GM15510 (cell line): ENCODE data around the gene GCGR.

ENCODE experiments used
- POLR2A ChIP-seq: IDR thresholded peaks from 3 replicates; pipeline ENCODE4 v1.6.1; 2011; ENCODE audit warnings: borderline replicate concordance; ENCODE audit not compliant: insufficient read length; ENCODE audit errors: extremely low read depth

The GCGR gene

DNA sequence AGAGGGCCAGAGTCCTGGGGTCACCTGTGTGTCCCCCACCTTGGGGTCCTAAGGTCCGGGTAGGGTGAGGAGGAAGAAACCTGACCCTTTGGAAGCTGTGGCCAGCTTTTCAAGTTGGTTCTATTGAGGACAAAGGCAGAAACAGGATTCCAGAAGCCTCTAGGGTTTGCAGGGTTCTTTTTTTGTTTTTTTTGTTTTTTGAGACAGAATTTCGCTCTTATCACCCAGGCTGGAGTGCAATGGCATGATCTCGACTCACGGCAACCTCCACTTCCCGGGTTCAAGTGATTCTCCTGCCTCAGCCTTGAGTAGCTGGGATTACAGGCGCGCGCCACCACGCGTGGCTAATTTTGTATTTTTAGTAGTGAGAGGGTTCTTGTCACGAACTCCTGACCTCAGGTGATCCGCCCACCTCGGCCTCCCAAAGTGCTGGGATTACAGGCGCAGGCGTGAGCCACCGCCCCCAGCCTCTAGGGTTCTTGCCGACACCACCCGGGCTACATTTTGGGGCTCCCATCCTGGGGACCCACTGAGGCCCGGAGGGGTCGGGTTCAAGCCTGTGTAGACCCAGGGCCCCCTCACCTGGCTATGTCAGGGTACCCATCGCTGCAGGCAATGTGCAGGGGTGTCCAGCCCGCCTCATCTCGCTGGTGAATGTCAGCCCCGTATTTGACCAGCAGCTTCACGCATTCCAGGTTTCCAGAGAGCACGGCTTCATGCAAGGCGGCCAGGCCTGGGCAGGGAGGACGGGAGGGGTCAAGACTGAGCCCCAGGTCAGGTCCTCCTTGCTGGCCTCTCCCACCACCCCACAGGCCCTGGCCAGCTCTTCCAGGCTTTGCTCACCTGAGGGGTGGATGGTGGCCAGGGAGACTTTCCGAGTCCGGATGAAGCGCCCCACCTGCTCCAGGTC lies 30.2 kb downstream of the GCGR start:
- no peak for TF ChIP-seq POLR2A

DNA sequence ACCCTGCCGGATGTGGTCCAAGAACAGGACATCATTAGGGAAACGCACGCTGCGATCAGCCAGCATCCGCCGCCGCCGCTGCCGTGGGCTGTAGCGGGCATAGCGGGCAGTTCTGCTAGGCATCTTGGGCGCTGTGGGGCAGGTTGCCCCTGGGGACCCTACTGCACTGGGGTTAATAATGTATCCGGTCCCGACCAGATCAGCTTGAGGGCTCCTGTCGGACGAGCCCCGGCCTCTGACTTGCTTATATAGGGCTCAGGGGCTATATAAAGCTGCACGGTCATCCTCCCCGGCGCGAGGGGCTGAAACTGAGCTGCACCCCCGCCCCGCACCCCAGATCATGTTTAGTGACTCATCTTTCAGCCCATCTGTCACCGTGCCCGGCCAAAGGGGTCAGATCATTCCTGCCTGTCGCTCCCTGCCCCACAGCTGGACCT lies 30.9 kb downstream of the GCGR start, which contains the start of gene PPP1R27:
TSS of gene PPP1R27 (minus strand) at position 220 of the 437 bp plus-strand sequence. CDS start at position 123, 97 bp downstream.
- no peak for TF ChIP-seq POLR2A

DNA sequence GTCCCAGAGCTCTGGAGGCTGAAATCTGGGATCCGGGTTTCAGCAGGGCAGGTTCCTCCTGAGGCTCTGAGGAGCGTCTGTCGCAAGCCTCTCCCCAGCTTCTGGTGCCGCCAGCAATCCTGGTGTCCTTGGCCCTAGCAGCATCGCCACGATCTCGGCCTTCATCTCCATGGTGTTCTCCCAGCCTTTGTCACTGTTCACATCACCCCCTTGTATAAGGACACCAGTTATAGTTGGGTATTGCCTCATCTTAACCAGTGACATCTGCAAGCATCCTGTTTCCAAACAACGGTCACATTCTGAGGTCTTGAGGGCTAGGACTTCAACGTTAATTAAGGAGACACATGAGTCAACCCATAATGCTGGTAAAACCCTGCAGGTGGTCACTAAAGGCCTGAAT lies 33.7 kb downstream of the GCGR start:
- TF ChIP-seq POLR2A = no peak

DNA sequence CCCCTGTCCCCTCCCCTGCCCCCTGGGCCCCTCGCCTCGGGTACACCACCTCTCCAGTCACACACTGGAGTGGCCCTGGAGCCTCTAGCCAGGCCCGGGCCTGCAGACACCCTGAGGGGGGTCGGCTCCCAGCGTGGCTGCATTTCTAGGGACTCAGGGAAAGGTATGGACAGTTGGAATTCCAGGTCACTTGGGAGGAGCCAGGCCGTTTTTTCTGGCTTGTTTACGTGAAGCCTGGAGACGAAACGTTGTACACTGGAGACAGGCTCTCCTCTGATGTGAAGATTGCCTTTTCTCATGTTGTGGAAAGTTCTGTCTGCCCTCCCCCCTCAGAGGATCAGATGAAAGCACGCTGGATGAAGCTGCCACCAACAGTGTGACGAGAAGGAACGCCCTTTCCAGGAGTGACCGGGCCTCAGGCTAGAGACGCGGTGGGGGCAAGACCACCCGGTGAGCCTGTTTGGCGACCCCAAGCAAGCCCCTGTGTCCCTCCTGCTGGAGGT lies 34.9 kb downstream of the GCGR start:
- TF ChIP-seq POLR2A = no peak

DNA sequence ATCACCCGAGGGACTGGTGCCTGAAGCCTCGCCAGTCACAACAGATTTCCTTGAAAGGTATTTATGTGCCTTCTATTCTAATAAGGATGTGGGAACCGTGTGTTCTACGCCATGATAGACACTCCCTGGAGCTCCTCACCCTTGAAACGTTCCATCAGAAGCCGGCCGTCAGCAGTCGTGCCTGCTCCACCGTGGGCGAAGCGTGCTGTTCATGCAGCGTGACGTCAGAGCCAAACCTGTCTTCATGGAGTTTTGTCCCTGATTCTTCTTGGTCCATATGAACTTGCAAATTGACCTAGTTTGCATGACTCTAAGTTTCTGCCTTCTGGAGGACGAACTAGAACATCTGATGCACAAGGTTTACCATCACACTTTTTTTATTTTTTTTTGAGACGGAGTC lies 35.4 kb downstream of the GCGR start:
- TF ChIP-seq POLR2A = no peak

DNA sequence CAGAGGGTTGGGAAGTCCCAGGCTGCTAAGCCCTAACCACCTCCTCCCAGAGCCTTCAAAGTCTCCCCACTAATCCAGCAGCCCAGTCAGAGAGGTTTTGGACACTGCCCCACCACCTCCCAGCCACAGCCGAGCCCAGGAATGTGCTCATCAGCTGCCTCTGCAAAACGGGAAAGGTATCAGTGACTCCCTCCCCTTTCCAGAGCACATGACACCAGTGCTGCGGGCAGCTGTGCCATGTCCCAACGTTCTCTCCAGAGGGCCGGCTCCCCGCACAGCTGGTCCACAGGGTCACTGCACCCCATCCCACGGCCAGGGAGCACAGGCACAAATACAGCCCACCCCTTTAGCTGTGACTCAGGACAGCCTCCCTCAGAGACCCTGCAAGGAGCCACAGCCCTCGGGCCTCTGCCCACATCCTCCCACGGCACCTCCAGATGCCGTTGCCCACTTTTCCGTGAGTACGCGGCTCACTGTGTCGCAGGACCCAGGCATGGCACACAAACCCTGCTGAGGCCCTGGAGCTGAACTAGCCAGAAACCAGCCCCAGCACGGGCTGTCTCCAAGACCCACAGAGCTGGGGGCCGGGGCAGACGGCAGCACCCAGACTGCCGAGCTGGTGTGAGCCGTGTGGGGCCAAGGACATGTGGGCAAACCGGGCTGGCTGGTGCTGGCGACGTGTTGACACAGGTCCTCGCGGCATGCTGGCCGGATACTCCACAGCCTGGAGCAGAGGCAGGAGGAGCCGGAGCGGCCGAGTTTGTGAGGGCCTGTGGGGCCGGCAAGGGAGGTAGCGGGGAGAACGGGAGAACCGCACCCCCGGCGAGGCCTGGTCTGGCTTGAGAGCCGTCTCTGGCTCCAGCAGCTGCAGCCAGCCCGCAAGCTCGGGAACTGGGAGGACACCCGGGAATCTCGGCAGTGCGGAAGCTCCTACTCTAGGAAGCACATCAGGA lies 37.2 kb downstream of the GCGR start:
- TF ChIP-seq POLR2A = no peak

DNA sequence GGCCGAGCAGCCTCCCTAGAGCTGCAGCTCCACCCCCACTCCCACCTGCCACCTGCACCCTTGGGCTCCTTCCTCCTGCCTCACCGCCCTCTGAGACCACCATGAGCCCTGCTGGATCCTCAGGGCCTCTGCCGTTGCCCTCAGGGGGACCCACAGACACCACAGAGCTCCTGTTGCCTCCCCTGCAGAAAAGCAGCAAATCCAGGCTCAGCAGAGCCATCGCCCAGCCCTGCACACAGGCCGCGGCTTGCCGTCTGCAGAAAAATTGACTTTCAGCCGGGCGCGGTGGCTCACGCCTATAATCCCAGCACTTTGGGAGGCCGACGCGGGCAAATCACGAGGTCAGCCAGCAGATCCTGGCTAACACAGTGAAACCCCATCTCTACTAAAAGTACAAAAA lies 37.9 kb downstream of the GCGR start:
- TF ChIP-seq POLR2A = no peak

DNA sequence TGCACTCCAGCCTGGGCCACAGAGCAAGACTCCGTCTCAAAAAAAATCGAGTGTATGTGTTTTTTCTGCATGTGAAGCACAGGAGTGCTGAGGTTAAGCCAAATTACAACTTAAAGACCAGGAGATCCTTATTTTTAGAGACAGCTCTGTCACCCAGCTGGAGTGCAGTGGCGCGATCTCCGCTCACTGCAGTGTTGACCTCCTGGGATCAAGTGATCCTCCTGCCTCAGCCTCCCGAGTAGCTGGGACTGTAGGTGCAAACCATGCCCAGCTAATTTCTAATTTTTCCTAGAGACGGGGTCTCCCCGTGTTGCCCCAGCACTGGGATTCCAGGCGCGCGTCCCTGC lies 38.4 kb downstream of the GCGR start:
- no peak for TF ChIP-seq POLR2A

DNA sequence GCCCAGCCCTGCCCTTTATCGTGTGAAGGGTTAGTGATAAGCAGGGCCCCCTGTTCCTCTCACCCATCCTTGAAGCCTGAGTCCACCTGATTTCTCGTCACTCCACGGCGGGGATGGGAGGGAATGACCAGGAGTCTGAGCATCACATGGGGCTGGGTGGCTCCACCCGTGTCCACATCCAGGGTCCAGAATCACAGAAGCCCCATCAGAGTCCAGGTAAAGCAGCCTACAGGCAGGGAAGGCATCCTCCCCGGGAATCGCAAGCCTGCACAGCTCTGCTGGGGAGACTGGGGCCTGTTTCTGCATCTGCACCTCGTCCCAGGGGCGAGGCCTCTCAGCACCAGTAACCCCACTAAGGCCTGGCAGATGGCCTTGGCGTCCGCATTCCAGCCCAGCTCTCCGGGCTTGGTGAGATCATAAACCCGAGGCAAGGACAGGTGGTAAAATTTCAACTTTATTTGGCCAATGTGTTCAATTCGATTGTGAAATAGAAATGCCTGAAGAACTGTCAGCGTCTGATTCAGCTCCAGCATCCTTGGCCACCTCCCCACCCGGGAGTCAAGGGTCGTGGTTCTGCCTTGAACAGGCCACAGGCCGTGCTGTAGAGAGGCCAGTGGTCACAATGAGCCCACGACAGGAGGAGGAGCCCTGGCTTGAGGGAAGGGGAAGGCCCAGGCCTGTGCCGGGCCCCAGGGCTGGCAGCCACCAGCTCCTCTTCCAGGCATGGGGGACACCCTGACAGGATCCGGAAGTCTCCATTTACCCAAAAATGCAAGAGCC lies 39.0 kb downstream of the GCGR start:
- no peak for TF ChIP-seq POLR2A

DNA sequence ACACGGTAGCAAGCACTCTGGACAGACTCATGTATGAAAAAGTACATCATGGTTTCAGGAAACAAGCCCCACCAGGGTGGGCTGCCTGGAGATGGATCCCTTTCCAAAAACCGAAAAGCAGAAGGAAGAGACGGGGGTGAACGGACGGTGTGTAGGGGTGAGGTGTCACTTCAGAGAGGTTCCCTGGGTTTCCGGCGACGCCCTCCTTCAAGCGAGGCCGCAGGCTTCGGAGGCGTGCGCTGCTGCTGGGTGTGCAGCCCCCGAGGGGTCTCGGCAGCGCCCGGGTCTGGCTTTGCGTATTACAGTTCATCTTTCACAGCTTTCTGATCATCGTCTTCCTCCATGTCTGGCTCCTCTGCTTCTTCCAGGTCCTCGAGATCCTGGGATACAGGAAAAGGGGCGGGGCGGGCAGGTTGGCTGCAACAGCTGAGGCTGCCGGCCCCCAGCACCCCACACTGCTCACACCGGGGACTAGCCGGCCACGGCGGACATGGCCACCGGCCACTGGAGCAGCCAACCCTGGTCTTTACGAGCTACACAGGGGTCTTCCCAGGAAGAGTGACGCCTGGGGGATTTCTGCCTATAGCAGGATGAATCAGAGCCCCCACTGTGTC lies 39.9 kb downstream of the GCGR start:
- no peak for TF ChIP-seq POLR2A

DNA sequence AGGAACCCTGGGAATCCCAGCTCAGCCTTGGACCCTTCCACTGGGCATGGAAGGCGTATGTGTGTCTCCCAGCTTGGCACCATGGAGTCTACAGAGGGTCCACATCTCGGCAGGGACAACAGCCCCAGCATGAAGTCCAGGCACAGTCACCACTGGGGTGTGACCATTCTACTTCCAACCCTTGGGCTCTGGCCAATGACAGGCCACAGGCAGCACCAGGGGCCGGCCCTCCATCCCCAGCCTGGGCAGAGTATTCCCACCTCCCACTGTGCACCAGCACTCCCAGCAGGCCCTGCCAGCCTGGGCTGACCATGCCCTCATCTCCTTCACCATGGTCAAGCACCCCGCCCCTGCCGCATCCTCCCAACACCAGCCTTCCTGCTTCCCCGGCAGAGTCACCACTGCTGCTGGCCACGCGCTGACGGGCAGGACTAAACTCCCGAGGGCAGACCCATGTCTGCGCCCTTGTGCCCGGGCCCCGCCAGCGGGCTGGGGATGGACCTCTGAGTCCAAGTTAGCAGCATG lies 40.4 kb downstream of the GCGR start:
- TF ChIP-seq POLR2A = no peak

DNA sequence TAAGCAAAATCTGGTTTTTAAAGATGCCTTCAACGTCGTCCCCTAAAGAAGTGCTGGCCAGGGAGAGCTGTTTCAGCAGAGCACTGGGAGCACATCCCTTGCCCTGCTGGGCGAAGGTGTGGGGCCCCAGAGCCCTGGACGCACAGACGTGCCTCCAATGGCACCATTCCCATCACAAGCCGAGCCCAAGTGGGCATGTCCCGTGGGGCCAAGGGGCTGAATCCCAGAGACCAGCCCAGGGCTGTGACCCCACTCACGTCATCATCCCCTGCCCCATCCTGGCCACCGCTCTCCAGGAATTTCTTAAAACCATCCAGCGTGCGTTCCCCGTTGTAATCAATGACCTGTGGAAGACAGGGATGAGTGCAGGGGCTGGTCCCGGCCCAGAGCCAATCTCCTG lies 40.9 kb downstream of the GCGR start:
- no peak for TF ChIP-seq POLR2A

DNA sequence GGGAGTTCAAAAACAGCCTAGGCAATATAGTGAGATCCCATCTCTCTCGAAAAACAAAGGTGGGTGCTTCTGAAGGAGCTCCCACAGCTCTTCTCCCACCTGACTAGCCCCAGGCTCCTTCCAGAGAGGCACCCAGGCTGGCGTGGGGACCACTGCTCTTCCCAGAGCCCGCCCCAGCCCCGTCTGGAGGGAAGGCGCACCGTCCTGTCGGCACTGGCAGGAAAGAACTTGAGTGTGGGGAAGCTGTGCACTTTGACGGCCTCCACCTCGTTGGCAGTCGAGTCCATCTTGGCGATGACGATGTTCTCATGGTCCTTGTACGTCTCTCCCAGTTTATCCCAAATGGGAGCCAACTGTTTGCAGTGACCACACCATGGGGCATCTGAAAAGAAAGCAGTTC lies 41.4 kb downstream of the GCGR start:
- TF ChIP-seq POLR2A = no peak
